Measurements from ENCODE around the gene LGI1. TPM values are rescaled to one million over a fixed set of nuclear protein-coding genes. Genes with fewer than 3 reads are reported as not detected.
"Not testable (repeated sequence)": the region's sequence is repeated elsewhere in the genome, so short reads cannot be mapped to it uniquely, and the experiment has no call there.

The LGI1 gene
- total RNA-seq, 1 donor from 2014 or later, result not detected

GRCh38 chr10:93821051-93821772 lies 63.5 kb downstream of the LGI1 start:
- H3K4me3 ChIP-seq (ENCODE audit: low read depth, low read length), result no peak overlapping the region
- TF ChIP-seq, protein P1, sequence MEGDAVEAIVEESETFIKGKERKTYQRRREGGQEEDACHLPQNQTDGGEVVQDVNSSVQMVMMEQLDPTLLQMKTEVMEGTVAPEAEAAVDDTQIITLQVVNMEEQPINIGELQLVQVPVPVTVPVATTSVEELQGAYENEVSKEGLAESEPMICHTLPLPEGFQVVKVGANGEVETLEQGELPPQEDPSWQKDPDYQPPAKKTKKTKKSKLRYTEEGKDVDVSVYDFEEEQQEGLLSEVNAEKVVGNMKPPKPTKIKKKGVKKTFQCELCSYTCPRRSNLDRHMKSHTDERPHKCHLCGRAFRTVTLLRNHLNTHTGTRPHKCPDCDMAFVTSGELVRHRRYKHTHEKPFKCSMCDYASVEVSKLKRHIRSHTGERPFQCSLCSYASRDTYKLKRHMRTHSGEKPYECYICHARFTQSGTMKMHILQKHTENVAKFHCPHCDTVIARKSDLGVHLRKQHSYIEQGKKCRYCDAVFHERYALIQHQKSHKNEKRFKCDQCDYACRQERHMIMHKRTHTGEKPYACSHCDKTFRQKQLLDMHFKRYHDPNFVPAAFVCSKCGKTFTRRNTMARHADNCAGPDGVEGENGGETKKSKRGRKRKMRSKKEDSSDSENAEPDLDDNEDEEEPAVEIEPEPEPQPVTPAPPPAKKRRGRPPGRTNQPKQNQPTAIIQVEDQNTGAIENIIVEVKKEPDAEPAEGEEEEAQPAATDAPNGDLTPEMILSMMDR (conservative IDR thresholded peaks at IDR 0.05; ENCODE audit: low read depth, low read length), result peak; percentile 48
- no peak for DNase-seq (ENCODE audit: low read depth)

- H3K4me3 ChIP-seq (ENCODE audit: low read depth, low read length), result no peak overlapping the region
- DNase-seq (ENCODE audit: low read depth), result no peak
- TF ChIP-seq, protein P1 (conservative IDR thresholded peaks at IDR 0.05; ENCODE audit: low read depth, low read length), result no peak
These were observed 68.6 kb downstream of the LGI1 start for GRCh38 chr10:93826355-93826754.

GRCh38 chr10:93827056-93827804 lies 69.5 kb downstream of the LGI1 start:
- TF ChIP-seq, protein P1 (conservative IDR thresholded peaks at IDR 0.05; ENCODE audit: low read depth, low read length), result no peak
- no peak for DNase-seq (ENCODE audit: low read depth)
- H3K4me3 ChIP-seq (ENCODE audit: low read depth, low read length), result no peak overlapping the region

GRCh38 chr10:93831065-93831464 lies 73.3 kb downstream of the LGI1 start:
- not testable (repeated sequence) for DNase-seq (ENCODE audit: low read depth); H3K4me3 ChIP-seq (ENCODE audit: low read depth, low read length)

DNA sequence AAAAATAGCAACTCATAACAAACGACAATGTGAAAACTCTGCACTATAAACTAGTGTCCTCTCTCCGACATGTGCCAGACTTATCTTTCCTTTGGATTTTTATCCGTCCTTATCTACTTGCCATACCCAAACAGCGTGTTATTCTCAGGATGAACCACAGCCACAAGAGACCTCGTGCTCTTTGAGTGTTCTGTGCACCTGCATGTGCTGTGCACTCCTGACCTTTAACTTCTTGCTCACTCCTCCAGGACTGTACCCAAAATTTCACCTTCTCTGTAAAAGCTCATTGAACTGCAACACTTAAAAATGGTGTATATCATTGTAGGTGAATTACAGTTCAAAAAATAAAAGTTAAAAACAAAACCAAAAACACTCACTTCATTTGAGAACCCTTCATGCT lies 78.0 kb downstream of the LGI1 start:
- H3K4me3 ChIP-seq (ENCODE audit: low read depth, low read length), result no peak overlapping the region
- DNase-seq (ENCODE audit: low read depth), result no peak
- TF ChIP-seq, protein P1 (conservative IDR thresholded peaks at IDR 0.05; ENCODE audit: low read depth, low read length), result no peak

DNA sequence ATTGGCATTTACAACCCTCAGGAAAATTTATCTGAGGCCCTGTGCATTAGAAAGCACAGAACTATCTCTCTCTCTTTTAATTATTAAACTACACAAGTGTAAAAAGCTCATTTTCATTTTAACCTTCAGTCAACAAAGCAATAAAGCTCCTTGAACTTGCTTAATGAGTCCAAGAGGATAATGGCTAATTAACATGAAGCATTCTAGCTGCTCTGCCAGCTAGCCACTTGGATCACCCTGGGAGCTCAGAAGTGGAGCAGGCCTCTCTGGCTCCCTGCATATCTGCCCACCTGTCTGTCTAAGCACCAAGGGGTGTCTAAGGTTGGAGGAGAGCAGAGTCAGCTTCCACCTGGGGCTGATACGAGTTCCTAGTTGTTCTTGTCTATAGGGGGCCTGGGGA lies 80.1 kb downstream of the LGI1 start:
- no peak for DNase-seq (ENCODE audit: low read depth)
- TF ChIP-seq, protein P1 (conservative IDR thresholded peaks at IDR 0.05; ENCODE audit: low read depth, low read length), result no peak
- no peak overlapping the region for H3K4me3 ChIP-seq (ENCODE audit: low read depth, low read length)

DNA sequence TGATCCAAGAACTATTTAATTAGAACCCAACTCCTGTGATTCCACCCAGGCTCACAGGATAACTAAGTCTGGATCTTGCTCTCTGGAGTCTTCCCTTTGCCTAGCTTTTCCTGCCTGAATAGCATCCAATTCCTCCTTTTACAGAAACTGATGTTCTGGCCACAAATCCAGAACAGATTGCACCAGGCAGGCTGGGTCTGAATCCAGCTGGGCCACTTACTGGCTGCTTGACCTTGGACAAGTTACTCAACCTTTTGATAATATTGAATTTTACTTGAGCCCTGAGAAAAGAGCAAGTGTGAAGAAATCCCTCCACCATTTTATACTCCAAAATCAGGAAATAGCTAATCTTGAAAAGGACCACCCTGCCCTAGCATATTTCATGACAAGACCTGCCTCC lies 80.5 kb downstream of the LGI1 start:
- no peak overlapping the region for H3K4me3 ChIP-seq (ENCODE audit: low read depth, low read length)
- no peak for DNase-seq (ENCODE audit: low read depth)
- TF ChIP-seq, protein P1 (conservative IDR thresholded peaks at IDR 0.05; ENCODE audit: low read depth, low read length), result no peak

All from epithelial cell of proximal tubule (primary cell).